MCF 10A (cell line): ENCODE measurements around the gene HES3. TPM values are rescaled to one million over a fixed set of nuclear protein-coding genes. Genes with fewer than 3 reads are reported as not detected.

ENCODE experiments used
- BruUV-seq: library from RNA; stranded (reverse); fragments of 400-500 nt; replicated peaks from 2 replicates; lab custom pipeline; 2021; lab: Mats Ljungman, UMichigan
- CTCF ChIA-PET: fragments of 300-600 bp; sonication (Branson Sonifier 250); formaldehyde crosslinking; extraction: SDS; loops from one replicate; lab custom pipeline; 2021; ENCODE audit warnings: antibody characterized with exemption, inconsistent platforms; lab: Yijun Ruan, JAX
- POLR2A ChIA-PET: fragments of 300-600, 350-650 bp; sonication (Branson Sonifier 250); formaldehyde crosslinking; extraction: SDS; loops from one replicate; lab custom pipeline; 2020; ENCODE audit warnings: antibody characterized with exemption, inconsistent platforms; lab: Yijun Ruan, JAX
- DNase-seq: peaks from one replicate; pipeline ENCODE4 v3.0.0-alpha.2; 2018; ENCODE audit not compliant: unreplicated experiment
- H3K27ac Mint-ChIP-seq: one replicate; pipeline ENCODE4 v1.8.0; 2022; ENCODE audit warnings: mild to moderate bottlenecking, low read depth, mixed read lengths; ENCODE audit not compliant: unreplicated experiment
- H3K27me3 Mint-ChIP-seq: one replicate; pipeline ENCODE4 v1.8.0; 2022; ENCODE audit warnings: mixed read lengths; ENCODE audit not compliant: insufficient read depth, unreplicated experiment
- H3K36me3 Mint-ChIP-seq: one replicate; pipeline ENCODE4 v1.8.0; 2022; ENCODE audit warnings: mild to moderate bottlenecking, moderate library complexity, mixed read lengths; ENCODE audit not compliant: insufficient read depth, unreplicated experiment
- H3K4me1 Mint-ChIP-seq: one replicate; pipeline ENCODE4 v1.8.0; 2022; ENCODE audit warnings: mixed read lengths; ENCODE audit not compliant: insufficient read depth, unreplicated experiment
- H3K4me3 Mint-ChIP-seq: one replicate; pipeline ENCODE4 v1.8.0; 2022; ENCODE audit warnings: mild to moderate bottlenecking, moderate library complexity, mixed read lengths; ENCODE audit not compliant: unreplicated experiment
- H3K9me3 Mint-ChIP-seq: one replicate; pipeline ENCODE4 v1.8.0; 2022; ENCODE audit warnings: mixed read lengths; ENCODE audit not compliant: unreplicated experiment
- CTCF ChIP-seq: fragments of 200-600 bp; IDR thresholded peaks from one replicate; pipeline ENCODE4 v1.8.0; 2022; ENCODE audit warnings: antibody characterized with exemption, mild to moderate bottlenecking; ENCODE audit not compliant: unreplicated experiment
- intact Hi-C: fragments of 100-400 bp; cut with micrococcal nuclease; formaldehyde crosslinking; loops from 2 replicates; pipeline ENCODE4 v1.14.1; 2022
- total RNA-seq: library from RNA; stranded (reverse); gene quantifications from 2 replicates; pipeline ENCODE4 v1.2.3, GENCODE V29; 2022

The HES3 gene
- total RNA-seq, 1 experiment from 2014 or later, result not detected

GRCh38 chr1:6210591-6211355 lies 33.2 kb upstream of the HES3 start:
- H3K4me1 Mint-ChIP-seq, result no peaks in the 10 kb centered on the region
- intact Hi-C loops, result no loop called here
- no peak for DNase-seq
- TF ChIP-seq CTCF, result no peak
- H3K27me3 Mint-ChIP-seq, result no peaks in the 10 kb centered on the region
- no peak overlapping the region for H3K4me3 Mint-ChIP-seq
- no peak overlapping the region for H3K27ac Mint-ChIP-seq
- CTCF ChIA-PET, result interaction anchor here (0.7 kb wide), 1 partner anchor 17 kb away, joined by 5 read pairs; no protein-coding TSS in a partner anchor
- no TSS peak for BruUV-seq
- POLR2A ChIA-PET, result interaction anchor here (0.6 kb wide), 1 partner anchor 10 kb away, joined by 3 read pairs; no protein-coding TSS in a partner anchor
- H3K36me3 Mint-ChIP-seq, result no peaks in the 10 kb centered on the region
- no peaks in the 10 kb centered on the region for H3K9me3 Mint-ChIP-seq

GRCh38 chr1:6211731-6212130 lies 32.2 kb upstream of the HES3 start:
- TF ChIP-seq CTCF, result no peak
- Mint-ChIP-seq H3K36me3 (no peaks in the 10 kb centered on the region), H3K4me3 (no peak overlapping the region), H3K9me3 (no peaks in the 10 kb centered on the region), H3K27ac (no peak overlapping the region), H3K4me1 (no peaks in the 10 kb centered on the region), H3K27me3 (no peaks in the 10 kb centered on the region)
- ChIA-PET CTCF (interaction anchor here (0.7 kb wide), 1 partner anchor 12 kb away, joined by 3 read pairs; the partner anchor contains the start of gene RPL22), POLR2A (no interaction called here)
- intact Hi-C loops, result no loop called here
- DNase-seq, result no peak
- no TSS peak for BruUV-seq

GRCh38 chr1:6212193-6212959 lies 31.6 kb upstream of the HES3 start:
- no peak for TF ChIP-seq CTCF
- no peak for DNase-seq
- ChIA-PET CTCF (interaction anchor here (0.7 kb wide), 1 partner anchor 13 kb away, joined by 3 read pairs; the partner anchor contains the start of gene RPL22), POLR2A (interaction anchor here (0.6 kb wide), 1 partner anchor 106 kb away, joined by 3 read pairs; no protein-coding TSS in a partner anchor)
- Mint-ChIP-seq H3K36me3 (no peaks in the 10 kb centered on the region), H3K4me1 (no peaks in the 10 kb centered on the region), H3K27ac (no peak overlapping the region), H3K9me3 (no peaks in the 10 kb centered on the region), H3K4me3 (no peak overlapping the region), H3K27me3 (no peaks in the 10 kb centered on the region)
- intact Hi-C loops, result no loop called here
- no TSS peak for BruUV-seq
